HS-5 (cell line): ENCODE data around the gene CYSTM1.

Source experiments
- DNase-seq: peaks from one replicate; pipeline ENCODE4 v3.0.0-alpha.2; 2012; ENCODE audit warnings: low read depth

Gene CYSTM1

GRCh38 chr5:140258873-140259272 lies 83.9 kb downstream of the CYSTM1 start:
- DNase-seq = no peak

GRCh38 chr5:140259500-140259899 lies 84.5 kb downstream of the CYSTM1 start:
- no peak for DNase-seq

- DNase-seq = no peak
Measured at GRCh38 chr5:140260089-140260656, 85.2 kb downstream of the CYSTM1 start.

GRCh38 chr5:140261403-140262171 lies 86.6 kb downstream of the CYSTM1 start:
- DNase-seq = peak; percentile 64

- DNase-seq = no peak
Measured at GRCh38 chr5:140262221-140262620, 87.2 kb downstream of the CYSTM1 start.

- no peak for DNase-seq
Measured at GRCh38 chr5:140262839-140263238, 87.9 kb downstream of the CYSTM1 start.

GRCh38 chr5:140265845-140266244 lies 90.9 kb downstream of the CYSTM1 start:
- no peak for DNase-seq

- DNase-seq = no peak
Measured at GRCh38 chr5:140266471-140267200, 91.6 kb downstream of the CYSTM1 start.

- no peak for DNase-seq
Measured at GRCh38 chr5:140267201-140267540, 92.2 kb downstream of the CYSTM1 start.

GRCh38 chr5:140267559-140268018 lies 92.6 kb downstream of the CYSTM1 start:
- no peak for DNase-seq

GRCh38 chr5:140270008-140270407 lies 95.0 kb downstream of the CYSTM1 start:
- no peak for DNase-seq

- DNase-seq = no peak
Measured at GRCh38 chr5:140273401-140273877, 98.5 kb downstream of the CYSTM1 start.

- DNase-seq = no peak
Measured at GRCh38 chr5:140275837-140276236, 100.8 kb downstream of the CYSTM1 start.

GRCh38 chr5:140282266-140282665 lies 107.3 kb downstream of the CYSTM1 start:
- no peak for DNase-seq

- no peak for DNase-seq
Measured at GRCh38 chr5:140284013-140284412, 109.0 kb downstream of the CYSTM1 start.

GRCh38 chr5:140286424-140286823 lies 111.4 kb downstream of the CYSTM1 start:
- no peak for DNase-seq

- DNase-seq = no peak
Measured at GRCh38 chr5:140287801-140288521, 113.0 kb downstream of the CYSTM1 start.

GRCh38 chr5:140292212-140293036 lies 117.4 kb downstream of the CYSTM1 start:
- no peak for DNase-seq
